Effector memory CD4-positive, alpha-beta T cell (primary cell): ENCODE results near the gene INVS.
"Not testable (repeated sequence)": the region's sequence is repeated elsewhere in the genome, so short reads cannot be mapped to it uniquely, and the experiment has no call there.

Experiments used
- DNase-seq, 3 donors: peaks; one replicate each; pipeline ENCODE4 v3.0.0-alpha.2; 2020
- H3K27ac ChIP-seq: 2 replicates; pipeline ENCODE4 v1.7.0; 2013; ENCODE audit warnings: mild to moderate bottlenecking, low read length, moderate library complexity; ENCODE audit not compliant: insufficient read depth, poor library complexity, severe bottlenecking
- H3K27me3 ChIP-seq: replicated peaks from 2 replicates; pipeline ENCODE4 v1.7.0; 2013; ENCODE audit warnings: mild to moderate bottlenecking, low read length; ENCODE audit not compliant: insufficient read depth, control insufficient read depth, poor library complexity, severe bottlenecking
- H3K36me3 ChIP-seq: 2 replicates; pipeline ENCODE4 v1.7.0; 2013; ENCODE audit warnings: mild to moderate bottlenecking, low read length, moderate library complexity; ENCODE audit not compliant: control insufficient read depth, insufficient read depth
- H3K4me1 ChIP-seq: 2 replicates; pipeline ENCODE4 v1.7.0; 2013; ENCODE audit warnings: low read length, mild to moderate bottlenecking; ENCODE audit not compliant: control insufficient read depth, insufficient read depth, poor library complexity, severe bottlenecking
- H3K4me3 ChIP-seq: 2 replicates; pipeline ENCODE4 v1.7.0; 2013; ENCODE audit warnings: low read length, low read depth, mild to moderate bottlenecking; ENCODE audit not compliant: insufficient read depth, poor library complexity, severe bottlenecking
- H3K9me3 ChIP-seq: 2 replicates; pipeline ENCODE4 v1.7.0; 2013; ENCODE audit warnings: mild to moderate bottlenecking, low read length, moderate library complexity; ENCODE audit not compliant: control insufficient read depth

INVS gene

GRCh38 chr9:100083448-100084127 lies 15.5 kb upstream of the INVS start:
- H3K4me1 ChIP-seq: peaks cover 31% of the 10 kb centered on the region
- H3K27ac ChIP-seq: no peak overlapping the region
- H3K9me3 ChIP-seq: no peaks in the 10 kb centered on the region
- H3K36me3 ChIP-seq: no peaks in the 10 kb centered on the region
- no peaks in the 10 kb centered on the region for H3K27me3 ChIP-seq
- no peak for DNase-seq
- H3K4me3 ChIP-seq: no peak overlapping the region

GRCh38 chr9:100084128-100084453 lies 15.0 kb upstream of the INVS start:
- no peaks in the 10 kb centered on the region for H3K36me3 ChIP-seq
- H3K4me1 ChIP-seq: peaks cover 31% of the 10 kb centered on the region
- DNase-seq: no peak
- H3K9me3 ChIP-seq: no peaks in the 10 kb centered on the region
- no peak overlapping the region for H3K4me3 ChIP-seq
- no peak overlapping the region for H3K27ac ChIP-seq
- H3K27me3 ChIP-seq: no peaks in the 10 kb centered on the region

- Histone ChIP-seq H3K27ac (no peak overlapping the region), H3K4me3 (no peak overlapping the region), H3K4me1 (peaks cover 31% of the 10 kb centered on the region), H3K9me3 (no peaks in the 10 kb centered on the region), H3K27me3 (no peaks in the 10 kb centered on the region), H3K36me3 (no peaks in the 10 kb centered on the region)
- DNase-seq: no peak
These were observed 14.3 kb upstream of the INVS start for GRCh38 chr9:100084734-100085133.

- no peaks in the 10 kb centered on the region for H3K9me3 ChIP-seq
- DNase-seq: no peak
- H3K4me3 ChIP-seq: no peak overlapping the region
- no peaks in the 10 kb centered on the region for H3K27me3 ChIP-seq
- no peaks in the 10 kb centered on the region for H3K36me3 ChIP-seq
- no peak overlapping the region for H3K27ac ChIP-seq
- peaks cover 31% of the 10 kb centered on the region for H3K4me1 ChIP-seq
These were observed 12.9 kb upstream of the INVS start for GRCh38 chr9:100086097-100086635.

GRCh38 chr9:100087218-100087617 lies 11.8 kb upstream of the INVS start:
- H3K9me3 ChIP-seq: no peaks in the 10 kb centered on the region
- no peaks in the 10 kb centered on the region for H3K27me3 ChIP-seq
- H3K4me1 ChIP-seq: peaks cover 31% of the 10 kb centered on the region
- H3K36me3 ChIP-seq: no peaks in the 10 kb centered on the region
- H3K4me3 ChIP-seq: peak overlapping the region; percentile 10
- DNase-seq: peak in 2 of 3 donors; percentile 8 to 15
- peak overlapping the region; percentile 44 for H3K27ac ChIP-seq

GRCh38 chr9:100088202-100088601 lies 10.8 kb upstream of the INVS start:
- Histone ChIP-seq H3K4me3 (peak overlapping the region; percentile 10), H3K27ac (peak overlapping the region; percentile 44), H3K4me1 (peaks cover 28% of the 10 kb centered on the region), H3K27me3 (no peaks in the 10 kb centered on the region), H3K9me3 (no peaks in the 10 kb centered on the region), H3K36me3 (no peaks in the 10 kb centered on the region)
- DNase-seq: no peak

GRCh38 chr9:100090880-100091279 lies 8.2 kb upstream of the INVS start:
- H3K9me3 ChIP-seq: no peaks in the 10 kb centered on the region
- no peaks in the 10 kb centered on the region for H3K36me3 ChIP-seq
- no peak for DNase-seq
- H3K4me3 ChIP-seq: no peak overlapping the region
- no peaks in the 10 kb centered on the region for H3K27me3 ChIP-seq
- H3K27ac ChIP-seq: no peak overlapping the region
- H3K4me1 ChIP-seq: peaks cover 13% of the 10 kb centered on the region

- Histone ChIP-seq H3K27me3 (no peaks in the 10 kb centered on the region), H3K36me3 (no peaks in the 10 kb centered on the region), H3K4me3 (no peak overlapping the region), H3K4me1 (peaks cover 13% of the 10 kb centered on the region), H3K9me3 (no peaks in the 10 kb centered on the region), H3K27ac (no peak overlapping the region)
- no peak for DNase-seq
These were observed 7.4 kb upstream of the INVS start for GRCh38 chr9:100091650-100092049.

- Histone ChIP-seq H3K4me1 (peaks cover 13% of the 10 kb centered on the region), H3K27ac (no peak overlapping the region), H3K36me3 (no peaks in the 10 kb centered on the region), H3K9me3 (no peaks in the 10 kb centered on the region), H3K27me3 (no peaks in the 10 kb centered on the region), H3K4me3 (no peak overlapping the region)
- DNase-seq: no peak
These were observed 7.0 kb upstream of the INVS start for GRCh38 chr9:100092066-100092465.

GRCh38 chr9:100094411-100094810 lies 4.6 kb upstream of the INVS start:
- H3K36me3 ChIP-seq, H3K27me3 ChIP-seq, H3K9me3 ChIP-seq, DNase-seq, H3K27ac ChIP-seq, H3K4me3 ChIP-seq: not testable (repeated sequence)
- peaks cover 11% of the 10 kb centered on the region for H3K4me1 ChIP-seq
